ENCODE results near the gene NMNAT1. TPM values are rescaled to one million over a fixed set of nuclear protein-coding genes. Genes with fewer than 3 reads are reported as not detected.

NMNAT1 gene
- total RNA-seq, 2 donors from 2014 or later: 5.4 to 7.9 TPM

DNA sequence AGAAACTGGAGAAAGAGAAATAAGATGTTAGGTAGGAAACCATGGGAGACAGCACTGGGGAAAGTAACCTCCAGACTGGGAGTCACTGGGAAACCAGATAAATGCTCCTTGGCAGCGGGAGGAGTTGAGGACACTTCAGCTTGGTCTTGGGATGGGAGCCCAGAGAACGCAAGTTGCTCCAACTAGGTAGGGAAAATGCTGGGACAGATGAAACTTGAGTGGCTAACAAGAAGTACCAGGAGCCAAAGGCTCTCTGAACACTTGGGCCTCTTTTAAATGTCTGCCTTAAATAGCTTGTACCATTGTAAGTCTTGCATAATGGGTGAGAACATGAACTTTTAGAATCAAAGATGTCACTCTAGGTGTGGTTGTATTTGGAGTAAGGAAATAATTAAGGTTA, 3.0 kb downstream of the NMNAT1 start:
- 94 to 96% methylated on average over 2 of the region's 2 CpGs for WGBS, 2 experiments (ENCODE audit: insufficient coverage in 1 of 2, insufficient read length in 1 of 2)
- H3K36me3 ChIP-seq (ENCODE audit: control insufficient read depth, insufficient read depth, low read length): no peaks in the 10 kb centered on the region
- H3K27me3 ChIP-seq (ENCODE audit: control insufficient read depth, insufficient read depth, low read length, poor library complexity, severe bottlenecking): no peaks in the 10 kb centered on the region
- Mint-ChIP-seq H3K4me1 (peaks cover 10% of the 10 kb centered on the region), H3K36me3 (ENCODE audit: low read depth) (peaks cover 2% of the 10 kb centered on the region), H3K27ac (no peak overlapping the region), H3K4me3 (no peak overlapping the region), H3K27me3 (ENCODE audit: insufficient read depth) (no peaks in the 10 kb centered on the region), H3K9me3 (no peaks in the 10 kb centered on the region)
- H3K27ac ChIP-seq (ENCODE audit: low read depth, low read length): no peak overlapping the region
- TF ChIP-seq, protein P1, sequence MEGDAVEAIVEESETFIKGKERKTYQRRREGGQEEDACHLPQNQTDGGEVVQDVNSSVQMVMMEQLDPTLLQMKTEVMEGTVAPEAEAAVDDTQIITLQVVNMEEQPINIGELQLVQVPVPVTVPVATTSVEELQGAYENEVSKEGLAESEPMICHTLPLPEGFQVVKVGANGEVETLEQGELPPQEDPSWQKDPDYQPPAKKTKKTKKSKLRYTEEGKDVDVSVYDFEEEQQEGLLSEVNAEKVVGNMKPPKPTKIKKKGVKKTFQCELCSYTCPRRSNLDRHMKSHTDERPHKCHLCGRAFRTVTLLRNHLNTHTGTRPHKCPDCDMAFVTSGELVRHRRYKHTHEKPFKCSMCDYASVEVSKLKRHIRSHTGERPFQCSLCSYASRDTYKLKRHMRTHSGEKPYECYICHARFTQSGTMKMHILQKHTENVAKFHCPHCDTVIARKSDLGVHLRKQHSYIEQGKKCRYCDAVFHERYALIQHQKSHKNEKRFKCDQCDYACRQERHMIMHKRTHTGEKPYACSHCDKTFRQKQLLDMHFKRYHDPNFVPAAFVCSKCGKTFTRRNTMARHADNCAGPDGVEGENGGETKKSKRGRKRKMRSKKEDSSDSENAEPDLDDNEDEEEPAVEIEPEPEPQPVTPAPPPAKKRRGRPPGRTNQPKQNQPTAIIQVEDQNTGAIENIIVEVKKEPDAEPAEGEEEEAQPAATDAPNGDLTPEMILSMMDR (conservative IDR thresholded peaks at IDR 0.05): no peak
- H3K9ac ChIP-seq (ENCODE audit: extremely low read depth, low read length, poor library complexity, severe bottlenecking): no peak overlapping the region
- H3K9me3 ChIP-seq (ENCODE audit: control insufficient read depth, low read length): no peaks in the 10 kb centered on the region
- H3K4me3 ChIP-seq (ENCODE audit: low read length): no peak overlapping the region
- DNase-seq: no peak
- no peaks in the 10 kb centered on the region for H3K4me1 ChIP-seq (ENCODE audit: control insufficient read depth, insufficient read depth, low read length)

DNA sequence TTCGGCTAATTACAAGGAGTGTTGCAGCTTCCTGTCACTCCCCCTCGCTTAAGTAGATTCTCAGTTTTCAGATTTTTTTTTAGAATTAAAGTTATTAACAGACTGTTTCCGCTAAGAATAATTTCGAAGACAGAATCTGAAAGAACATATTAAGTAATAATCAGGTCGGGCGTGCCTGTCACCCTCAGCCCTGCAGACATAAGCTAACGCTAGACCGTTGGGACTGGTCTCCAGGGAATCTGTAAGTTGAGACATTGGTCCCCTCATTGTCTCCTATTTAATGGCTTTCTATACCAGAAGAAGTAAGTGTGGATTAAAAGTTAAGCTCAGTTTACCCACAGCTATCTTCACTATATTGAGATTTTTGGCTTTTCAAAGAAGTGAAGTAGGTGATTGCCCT, 14.5 kb downstream of the NMNAT1 start:
- no peak overlapping the region for H3K27ac ChIP-seq (ENCODE audit: low read depth, low read length)
- Mint-ChIP-seq H3K27me3 (ENCODE audit: insufficient read depth) (no peaks in the 10 kb centered on the region), H3K27ac (no peak overlapping the region), H3K36me3 (ENCODE audit: low read depth) (peaks cover 1% of the 10 kb centered on the region), H3K4me1 (no peaks in the 10 kb centered on the region), H3K9me3 (no peaks in the 10 kb centered on the region), H3K4me3 (no peak overlapping the region)
- H3K4me1 ChIP-seq (ENCODE audit: control insufficient read depth, insufficient read depth, low read length): no peaks in the 10 kb centered on the region
- H3K4me3 ChIP-seq (ENCODE audit: low read length): no peak overlapping the region
- no peak for DNase-seq
- WGBS, 2 experiments (ENCODE audit: insufficient coverage in 1 of 2, insufficient read length in 1 of 2): 92 to 96% methylated on average over 6 to 8 of the region's 8 CpGs
- TF ChIP-seq, protein P1 (conservative IDR thresholded peaks at IDR 0.05): no peak
- no peaks in the 10 kb centered on the region for H3K27me3 ChIP-seq (ENCODE audit: control insufficient read depth, insufficient read depth, low read length, poor library complexity, severe bottlenecking)
- no peaks in the 10 kb centered on the region for H3K9me3 ChIP-seq (ENCODE audit: control insufficient read depth, low read length)
- no peaks in the 10 kb centered on the region for H3K36me3 ChIP-seq (ENCODE audit: control insufficient read depth, insufficient read depth, low read length)
- no peak overlapping the region for H3K9ac ChIP-seq (ENCODE audit: extremely low read depth, low read length, poor library complexity, severe bottlenecking)

DNA sequence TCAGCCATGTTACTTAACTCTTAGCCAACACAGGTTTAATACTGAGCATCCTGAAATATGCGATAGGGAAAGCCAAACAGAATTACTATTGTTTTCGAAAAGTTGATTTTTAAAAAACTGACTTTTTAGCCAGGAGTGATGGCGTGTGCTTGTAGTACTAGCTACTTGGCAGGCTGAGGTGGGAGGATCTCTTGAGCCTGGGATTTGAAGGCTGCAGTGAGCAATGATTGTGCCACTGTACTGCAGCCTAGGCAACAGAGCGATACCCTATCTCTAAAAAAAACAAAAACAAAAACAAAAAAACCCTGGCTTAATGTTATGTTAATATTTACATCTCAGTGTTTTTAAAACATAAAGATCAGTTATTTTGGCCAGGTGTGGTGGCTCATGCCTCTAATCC, 16.7 kb downstream of the NMNAT1 start:
- H3K27me3 Mint-ChIP-seq (ENCODE audit: insufficient read depth): no peaks in the 10 kb centered on the region
- TF ChIP-seq, protein P1 (conservative IDR thresholded peaks at IDR 0.05): no peak
- Histone ChIP-seq H3K36me3 (ENCODE audit: control insufficient read depth, insufficient read depth, low read length) (no peaks in the 10 kb centered on the region), H3K4me1 (ENCODE audit: control insufficient read depth, insufficient read depth, low read length) (no peaks in the 10 kb centered on the region), H3K27me3 (ENCODE audit: control insufficient read depth, insufficient read depth, low read length, poor library complexity, severe bottlenecking) (no peaks in the 10 kb centered on the region), H3K27ac (ENCODE audit: low read depth, low read length) (no peak overlapping the region), H3K4me3 (ENCODE audit: low read length) (no peak overlapping the region), H3K9ac (ENCODE audit: extremely low read depth, low read length, poor library complexity, severe bottlenecking) (no peak overlapping the region), H3K9me3 (ENCODE audit: control insufficient read depth, low read length) (no peaks in the 10 kb centered on the region)
- DNase-seq: no peak
- 94 to 100% methylated on average over 3 of the region's 4 CpGs for WGBS, 2 experiments (ENCODE audit: insufficient coverage in 1 of 2, insufficient read length in 1 of 2)
- H3K27ac Mint-ChIP-seq: no peak overlapping the region
- H3K4me1 Mint-ChIP-seq: no peaks in the 10 kb centered on the region
- no peaks in the 10 kb centered on the region for H3K36me3 Mint-ChIP-seq (ENCODE audit: low read depth)
- H3K9me3 Mint-ChIP-seq: no peaks in the 10 kb centered on the region
- H3K4me3 Mint-ChIP-seq: no peak overlapping the region

Data from endodermal cell (in vitro differentiated cells).